ENCODE results near the gene CDK7.

CDK7 gene

DNA sequence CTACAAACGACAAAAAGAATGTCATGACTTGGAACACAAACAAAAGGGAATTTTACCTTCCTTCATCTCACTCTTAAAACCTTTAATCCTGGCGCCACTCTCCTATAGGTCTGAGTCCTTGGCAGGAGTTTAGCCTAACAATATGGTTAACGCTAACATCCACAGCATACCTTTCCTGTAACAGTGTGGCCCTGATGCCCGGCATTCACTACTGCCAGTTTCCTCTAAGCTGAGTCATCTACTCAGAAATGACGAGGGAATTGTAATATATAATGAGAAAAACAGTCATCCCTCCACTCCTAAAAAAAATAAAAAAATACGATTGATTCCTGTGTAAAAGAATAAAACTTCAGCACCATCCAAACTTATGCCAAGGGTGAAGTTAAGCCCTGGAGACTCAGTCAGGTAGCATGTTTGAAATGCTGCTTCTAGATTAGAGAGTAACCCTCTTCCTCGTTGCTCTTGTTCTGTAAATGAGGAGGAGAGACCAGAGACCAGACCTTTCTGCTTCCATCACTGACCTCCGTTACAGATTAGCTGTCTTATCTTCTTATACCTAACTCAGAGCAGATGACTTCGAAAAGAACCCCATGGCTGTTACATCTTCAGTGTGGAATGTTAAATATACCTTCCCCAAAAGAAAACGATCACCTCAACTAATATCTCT, 60.5 kb downstream of the CDK7 start:
- DNase-seq = peak; percentile 51

DNA sequence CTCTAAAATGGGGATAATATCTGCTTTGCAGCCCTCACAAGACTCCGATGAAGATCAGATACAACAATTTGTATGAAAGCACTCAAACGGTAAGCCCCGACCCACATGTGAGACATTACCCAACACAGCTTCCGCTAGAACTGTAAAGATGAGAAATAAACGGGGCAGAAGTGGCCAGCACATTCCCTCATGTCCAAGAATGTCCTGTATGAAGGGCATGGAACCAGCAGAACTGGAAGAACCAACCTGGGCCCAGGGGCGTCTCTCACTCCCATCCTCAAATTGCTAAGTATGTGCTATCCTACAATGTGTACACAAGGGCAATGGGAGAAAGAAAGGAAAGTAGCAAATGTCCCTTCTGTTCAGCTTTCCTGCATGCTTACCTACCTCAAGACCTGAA, 64.9 kb downstream of the CDK7 start:
- no peak for DNase-seq

DNA sequence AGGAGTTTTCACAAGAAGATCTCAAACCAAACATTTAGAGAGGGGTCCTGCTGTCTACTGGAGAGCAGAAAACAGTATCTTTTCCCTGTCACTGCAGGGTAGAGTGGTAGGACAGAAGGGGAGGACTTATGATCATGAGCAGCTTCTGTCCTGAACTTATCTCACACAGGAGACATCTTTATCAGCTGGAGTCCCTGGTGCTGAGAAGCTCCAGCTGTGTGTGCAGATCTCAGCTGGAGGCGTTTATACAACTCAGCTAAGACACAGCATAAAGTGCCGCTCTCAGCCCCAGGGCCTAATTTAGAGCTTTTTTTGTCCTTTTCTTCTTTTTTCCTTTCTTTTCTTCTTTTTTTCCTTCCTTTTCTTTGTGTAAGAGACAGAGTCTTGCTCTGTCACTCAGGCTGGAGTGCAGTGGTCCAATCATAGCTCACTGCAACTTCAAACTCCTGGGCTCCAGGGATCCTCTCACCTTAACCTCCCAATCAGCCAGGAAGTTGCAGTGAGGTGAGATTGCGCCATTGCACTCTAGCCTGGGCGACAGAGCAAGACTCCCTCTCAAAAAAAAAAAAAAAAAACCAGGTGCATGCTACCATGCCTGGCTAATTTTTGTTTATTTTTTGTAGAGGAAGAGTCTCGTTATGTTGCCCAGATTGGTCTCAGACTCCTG, 66.0 kb downstream of the CDK7 start:
- no peak for DNase-seq

DNA sequence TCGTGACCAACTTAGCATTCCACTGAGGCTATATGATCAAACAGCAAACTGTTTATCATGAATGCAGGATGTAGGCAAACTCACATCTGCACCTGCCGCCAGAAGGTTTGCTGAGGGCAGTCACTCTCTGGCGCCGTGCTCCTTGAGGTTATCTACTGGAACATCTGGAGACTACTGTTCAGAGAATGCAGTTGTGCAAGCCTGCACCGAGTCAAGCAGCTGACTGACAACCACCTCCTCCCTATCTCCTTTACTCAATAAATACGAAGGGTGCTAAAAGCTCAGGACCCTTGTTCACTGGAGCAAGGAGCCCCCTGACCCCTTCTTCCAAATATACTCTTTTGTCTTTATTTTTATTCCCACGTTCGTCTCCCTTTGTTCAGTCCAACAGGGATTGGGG, 70.8 kb downstream of the CDK7 start:
- no peak for DNase-seq

DNA sequence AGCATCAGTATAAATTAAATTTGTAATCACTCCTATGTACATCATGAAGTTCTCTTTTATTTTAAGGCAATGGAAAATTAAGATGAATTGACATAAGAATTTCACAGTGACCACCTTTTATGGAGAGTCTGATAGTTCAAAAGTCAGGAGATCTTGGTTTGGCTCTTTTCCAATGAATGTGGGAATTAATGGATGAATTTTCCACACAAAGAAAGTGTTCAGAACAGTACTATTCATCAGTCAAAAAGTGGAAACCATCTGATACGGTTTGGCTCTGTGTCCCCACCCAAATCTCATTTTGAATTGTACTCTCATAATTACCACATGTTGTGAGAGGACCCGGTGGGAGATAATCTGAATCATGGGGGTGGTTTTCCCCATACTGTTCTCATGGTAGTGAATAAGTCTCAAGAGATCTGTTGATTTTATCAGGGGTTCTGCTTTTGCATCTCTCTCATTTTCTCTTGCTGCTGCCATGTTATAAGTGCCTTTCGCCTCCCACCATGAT, 73.4 kb downstream of the CDK7 start:
- DNase-seq = no peak

DNA sequence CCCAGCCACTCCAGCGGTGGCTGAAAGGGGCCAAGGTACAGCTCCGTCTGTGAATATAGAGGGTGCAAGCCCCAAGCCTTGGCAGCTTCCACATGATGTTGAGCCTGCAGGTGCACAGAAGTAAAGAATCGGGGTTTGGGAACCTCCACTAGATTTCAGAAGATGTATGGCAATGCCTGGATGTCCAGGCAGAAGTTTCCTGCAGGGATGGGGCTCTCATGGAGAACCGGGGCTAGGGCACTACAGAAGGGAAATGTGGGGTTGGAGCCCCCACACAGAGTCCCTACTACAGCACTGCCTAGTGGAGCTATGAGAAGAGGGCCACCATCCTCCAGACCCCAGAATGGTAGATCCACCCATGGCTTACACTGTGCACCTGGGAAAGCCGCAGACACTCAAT, 74.7 kb downstream of the CDK7 start:
- DNase-seq = no peak

DNA sequence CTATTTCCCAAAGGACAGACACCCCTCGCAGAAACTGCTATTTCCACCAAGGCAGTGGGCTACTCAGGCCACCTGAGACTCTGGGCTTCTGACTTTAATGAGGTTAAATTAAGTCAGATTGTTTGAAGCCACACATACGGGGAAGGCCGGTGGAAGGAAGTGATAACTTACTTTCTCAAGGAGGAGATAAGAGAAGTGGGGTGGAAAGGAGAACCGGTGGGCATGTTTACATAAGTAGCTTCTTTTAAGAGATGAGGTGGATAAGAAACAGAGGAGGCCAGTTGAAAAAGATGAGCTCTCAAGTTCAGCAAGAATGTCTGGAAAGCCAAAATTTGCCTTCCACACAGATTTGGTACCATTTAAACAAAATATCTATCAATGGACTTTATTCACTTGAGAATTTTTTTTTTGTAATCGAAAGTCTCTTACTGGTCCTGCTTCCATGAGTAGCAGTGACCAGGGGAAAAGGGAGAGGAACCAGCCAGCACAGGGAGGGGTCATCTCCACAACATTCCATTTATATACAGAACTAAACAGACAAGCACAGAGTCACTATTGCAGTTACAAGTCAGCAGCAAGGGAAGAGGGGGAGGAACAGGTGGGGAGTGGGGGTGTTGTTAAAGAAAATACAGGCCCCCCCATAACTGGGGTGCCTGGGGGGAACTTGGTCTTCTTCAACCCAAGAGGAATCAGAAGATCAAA, 77.9 kb downstream of the CDK7 start:
- DNase-seq = no peak

DNA sequence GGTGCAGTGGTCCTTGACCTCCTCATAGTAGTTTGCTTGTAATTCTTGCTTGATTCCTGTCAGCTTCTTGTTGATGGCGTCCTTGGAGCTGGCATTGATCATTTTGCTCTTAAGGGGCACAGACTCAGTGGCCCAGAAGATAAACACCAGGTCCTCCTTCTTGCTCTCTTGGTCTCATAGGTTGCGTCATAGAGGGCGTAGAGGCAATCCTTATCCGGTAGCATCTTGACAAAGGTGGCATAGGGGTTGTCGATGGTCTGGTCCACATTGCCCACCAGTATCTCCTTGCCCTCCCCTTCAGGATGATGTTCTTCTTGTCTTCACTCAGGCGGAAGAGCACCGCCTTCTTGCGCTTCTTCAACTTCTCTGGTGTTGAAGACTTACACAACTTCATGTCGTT, 78.7 kb downstream of the CDK7 start:
- DNase-seq = no peak

DNA sequence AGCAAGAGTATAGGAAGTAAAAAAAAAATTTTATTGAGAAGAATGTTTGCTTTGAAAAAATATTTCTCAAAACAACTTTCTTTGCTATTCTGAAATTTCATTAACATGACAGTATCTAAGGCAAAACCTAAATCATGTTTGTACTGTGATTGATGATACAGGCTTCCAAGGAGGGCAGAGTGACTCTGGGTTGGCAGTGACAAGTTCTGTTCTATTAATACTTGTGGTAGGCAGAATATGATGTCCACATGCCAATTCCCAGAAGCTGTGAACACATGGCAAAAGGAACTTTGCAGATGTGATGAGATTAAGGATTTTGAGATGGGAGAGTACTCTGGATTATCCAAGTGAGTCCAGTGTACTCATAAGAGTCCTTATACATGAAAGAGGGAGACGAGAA, 81.3 kb downstream of the CDK7 start:
- no peak for DNase-seq

DNA sequence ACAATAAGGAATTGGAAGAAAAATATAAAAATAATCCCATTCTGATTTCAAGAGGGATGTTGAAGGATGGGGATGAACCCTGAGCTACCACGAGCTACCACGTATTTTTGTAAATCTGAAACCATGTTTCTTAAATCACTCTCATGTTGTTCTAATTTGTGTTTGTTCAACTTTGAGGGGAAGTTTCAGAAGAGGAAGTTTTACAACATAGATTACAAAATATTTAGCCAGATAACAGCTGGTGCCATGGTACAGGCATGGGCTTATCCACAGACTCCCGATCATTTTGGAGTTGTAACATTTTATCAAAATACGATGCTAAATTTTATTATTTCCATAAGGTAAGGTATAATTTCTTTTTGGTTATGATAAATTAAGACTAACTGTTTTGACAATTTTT, 82.7 kb downstream of the CDK7 start:
- DNase-seq = no peak

DNA sequence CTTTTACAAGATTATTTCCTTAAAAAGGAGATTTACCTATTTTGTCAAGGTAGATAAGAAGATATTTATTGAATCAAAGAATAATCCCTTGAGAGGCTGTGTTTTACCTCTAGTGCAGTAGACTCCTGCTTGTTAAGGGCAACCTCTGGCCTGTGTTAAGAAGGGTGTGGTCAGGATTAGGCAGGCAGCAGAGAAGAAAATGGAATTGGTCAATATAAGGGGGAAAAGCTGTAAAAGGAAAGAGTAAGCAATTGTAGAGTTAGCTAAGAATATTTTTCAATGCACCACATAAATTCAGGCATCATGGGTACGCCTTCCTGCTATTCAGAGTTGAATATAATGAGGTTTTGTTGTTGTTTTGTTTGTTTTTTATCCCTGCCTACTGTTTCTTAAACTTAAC, 91.7 kb downstream of the CDK7 start:
- no peak for DNase-seq

Data from fibroblast of skin of back (primary cell).